SK-N-SH treated with all-trans-retinoic acid at 6 μM for 48 hours (cell line): ENCODE data around the gene NR1I3.

Source experiments
- ATAC-seq: fragments of 200-7000 bp; cut with Tn5 transposase; 3 replicates; pipeline ENCODE4 v1.9.1; 2020; ENCODE audit warnings: mild to moderate bottlenecking, moderate library complexity
- ARNTL ChIP-seq: fragments of 450-650 bp; formaldehyde crosslinking; IDR thresholded peaks from 2 replicates; pipeline ENCODE4 v1.5.0; 2020; ENCODE audit warnings: low read depth, mild to moderate bottlenecking, moderate library complexity, borderline replicate concordance
- CSDC2 ChIP-seq: fragments of 250-450 bp; sonication (Bioruptor Pico); IDR thresholded peaks from 2 replicates; pipeline ENCODE4 v1.5.0; 2020; ENCODE audit warnings: mild to moderate bottlenecking, moderate library complexity
- ESRRG ChIP-seq: fragments of 250-450 bp; sonication (Bioruptor Pico); IDR thresholded peaks from 2 replicates; pipeline ENCODE4 v1.6.1; 2021; ENCODE audit warnings: mild to moderate bottlenecking
- GLIS3 ChIP-seq: fragments of 250-450 bp; sonication (Bioruptor Pico); IDR thresholded peaks from 2 replicates; pipeline ENCODE4 v1.5.0; 2020; ENCODE audit warnings: mild to moderate bottlenecking, moderate library complexity
- ISL1 ChIP-seq: fragments of 250-450 bp; sonication (Bioruptor Pico); IDR thresholded peaks from 2 replicates; pipeline ENCODE4 v2.1.2; 2022; ENCODE audit warnings: mild to moderate bottlenecking, moderate library complexity
- PPARA ChIP-seq: fragments of 250-450 bp; sonication (Bioruptor Pico); IDR thresholded peaks from 2 replicates; pipeline ENCODE4 v1.5.0; 2020; ENCODE audit warnings: mild to moderate bottlenecking, borderline replicate concordance
- RARB ChIP-seq: fragments of 250-450 bp; sonication (Bioruptor Pico); IDR thresholded peaks from 2 replicates; pipeline ENCODE4 v1.8.0; 2021; ENCODE audit warnings: mild to moderate bottlenecking, moderate library complexity
- SNAI2 ChIP-seq: fragments of 250-450 bp; sonication (Bioruptor Pico); IDR thresholded peaks from 2 replicates; pipeline ENCODE4 v1.5.0; 2020; ENCODE audit warnings: mild to moderate bottlenecking, moderate library complexity
- TCF4 ChIP-seq: fragments of 250-450 bp; sonication (Bioruptor Pico); IDR thresholded peaks from 2 replicates; pipeline ENCODE4 v1.8.0; 2021; ENCODE audit warnings: mild to moderate bottlenecking, moderate library complexity, borderline replicate concordance
- TOX ChIP-seq: fragments of 250-450 bp; sonication (Bioruptor Pico); IDR thresholded peaks from 2 replicates; pipeline ENCODE4 v1.8.0; 2021; ENCODE audit warnings: mild to moderate bottlenecking, moderate library complexity, borderline replicate concordance
- ZC3H10 ChIP-seq: fragments of 250-450 bp; sonication (Bioruptor Pico); IDR thresholded peaks from 2 replicates; pipeline ENCODE4 v1.5.1; 2021; ENCODE audit warnings: mild to moderate bottlenecking, moderate library complexity
- ZFP3 ChIP-seq: fragments of 250-450 bp; sonication (Bioruptor Pico); IDR thresholded peaks from 2 replicates; pipeline ENCODE4 v1.5.0; 2020; ENCODE audit warnings: mild to moderate bottlenecking, moderate library complexity
- ZFP30 ChIP-seq: fragments of 450-650 bp; formaldehyde crosslinking; IDR thresholded peaks from 2 replicates; pipeline ENCODE4 v1.5.0; 2022; ENCODE audit warnings: mild to moderate bottlenecking, moderate library complexity
- ZNF565 ChIP-seq: fragments of 450-650 bp; formaldehyde crosslinking; conservative IDR thresholded peaks from 2 replicates; pipeline ENCODE4 v1.5.0; 2020; ENCODE audit warnings: low read depth, mild to moderate bottlenecking, moderate library complexity
- ZNF70 ChIP-seq: fragments of 450-650 bp; formaldehyde crosslinking; IDR thresholded peaks from 2 replicates; pipeline ENCODE4 v1.5.0; 2020; ENCODE audit warnings: mild to moderate bottlenecking, moderate library complexity
- ZNF8 ChIP-seq: fragments of 450-650 bp; formaldehyde crosslinking; IDR thresholded peaks from 2 replicates; pipeline ENCODE4 v1.5.0; 2020; ENCODE audit warnings: mild to moderate bottlenecking, moderate library complexity
- TF ChIP-seq, protein P1 (sequence below): fragments of 250-450 bp; sonication (Bioruptor Pico); IDR thresholded peaks from 2 replicates; pipeline ENCODE4 v1.5.1; 2021; ENCODE audit warnings: mild to moderate bottlenecking, moderate library complexity
- TF ChIP-seq, protein P2 (sequence below): fragments of 250-450 bp; sonication (Bioruptor Pico); IDR thresholded peaks from 2 replicates; pipeline ENCODE4 v1.8.0; 2020; ENCODE audit warnings: mild to moderate bottlenecking, moderate library complexity, borderline replicate concordance
- TF ChIP-seq, protein P3 (sequence below): fragments of 250-450 bp; sonication (Bioruptor Pico); IDR thresholded peaks from 2 replicates; pipeline ENCODE4 v1.5.1; 2020; ENCODE audit warnings: low read depth, mild to moderate bottlenecking, moderate library complexity
- TF ChIP-seq, protein P4 (sequence below): fragments of 250-450 bp; sonication (Bioruptor Pico); IDR thresholded peaks from 2 replicates; pipeline ENCODE4 v1.8.0; 2021; ENCODE audit warnings: low read depth, mild to moderate bottlenecking, moderate library complexity, borderline replicate concordance

Gene NR1I3

DNA sequence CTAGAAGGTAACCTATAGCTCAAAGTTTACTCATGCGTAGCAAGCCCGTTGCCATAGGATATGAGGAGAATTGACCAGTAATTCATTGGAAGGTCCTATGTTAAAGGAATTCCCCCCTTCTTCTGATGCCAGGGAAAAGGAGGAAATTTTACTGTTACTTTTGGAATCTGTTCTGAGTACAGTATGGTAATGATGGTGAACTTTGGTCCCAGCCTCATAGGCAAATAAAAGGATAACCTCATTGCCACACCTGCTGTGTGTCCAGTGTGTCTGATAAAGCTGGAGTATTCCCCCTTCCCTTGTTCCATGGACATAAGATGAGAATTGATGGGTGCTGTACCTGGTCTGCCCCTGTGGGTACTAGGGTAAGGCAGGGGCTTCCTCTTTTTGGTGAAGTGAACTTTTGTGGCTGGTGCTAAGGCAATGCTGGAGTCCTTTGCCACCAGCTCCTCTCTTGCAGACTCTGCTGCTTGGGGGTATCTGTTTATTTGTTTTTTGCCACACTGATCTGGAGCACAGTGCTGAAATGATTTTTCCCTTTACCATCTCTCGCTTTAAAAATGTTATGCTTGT lies 49.6 kb upstream of the NR1I3 start (continued):
- TF ChIP-seq, protein P1, sequence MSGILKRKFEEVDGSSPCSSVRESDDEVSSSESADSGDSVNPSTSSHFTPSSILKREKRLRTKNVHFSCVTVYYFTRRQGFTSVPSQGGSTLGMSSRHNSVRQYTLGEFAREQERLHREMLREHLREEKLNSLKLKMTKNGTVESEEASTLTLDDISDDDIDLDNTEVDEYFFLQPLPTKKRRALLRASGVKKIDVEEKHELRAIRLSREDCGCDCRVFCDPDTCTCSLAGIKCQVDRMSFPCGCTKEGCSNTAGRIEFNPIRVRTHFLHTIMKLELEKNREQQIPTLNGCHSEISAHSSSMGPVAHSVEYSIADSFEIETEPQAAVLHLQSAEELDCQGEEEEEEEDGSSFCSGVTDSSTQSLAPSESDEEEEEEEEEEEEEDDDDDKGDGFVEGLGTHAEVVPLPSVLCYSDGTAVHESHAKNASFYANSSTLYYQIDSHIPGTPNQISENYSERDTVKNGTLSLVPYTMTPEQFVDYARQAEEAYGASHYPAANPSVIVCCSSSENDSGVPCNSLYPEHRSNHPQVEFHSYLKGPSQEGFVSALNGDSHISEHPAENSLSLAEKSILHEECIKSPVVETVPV (CRISPR knock-in tag) = no peak
- TF ChIP-seq SNAI2 (no peak), TCF4 (CRISPR knock-in tag) (no peak), ZNF70 (CRISPR knock-in tag) (no peak), ZC3H10 (CRISPR knock-in tag) (no peak), PPARA (CRISPR knock-in tag) (no peak)

DNA sequence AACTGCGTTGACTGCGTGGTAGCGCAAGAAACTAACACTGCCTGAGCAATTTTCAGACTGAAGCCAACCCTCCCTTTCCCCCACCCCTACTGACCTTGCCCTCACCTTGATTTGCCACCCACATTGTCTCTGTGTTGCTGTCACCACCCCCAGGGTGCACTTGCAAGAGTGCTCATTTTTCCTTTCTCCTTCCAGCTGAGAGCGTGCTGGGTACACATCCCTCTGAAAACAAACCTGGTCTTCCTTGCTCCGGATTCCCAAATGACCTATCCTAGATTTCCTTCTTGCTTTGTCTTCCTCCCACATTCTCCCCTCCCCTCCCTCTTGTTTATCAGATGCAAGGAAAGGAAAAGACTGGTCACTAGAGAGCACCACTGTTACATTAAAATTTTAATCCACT lies 47.5 kb upstream of the NR1I3 start:
- no peak for ATAC-seq

DNA sequence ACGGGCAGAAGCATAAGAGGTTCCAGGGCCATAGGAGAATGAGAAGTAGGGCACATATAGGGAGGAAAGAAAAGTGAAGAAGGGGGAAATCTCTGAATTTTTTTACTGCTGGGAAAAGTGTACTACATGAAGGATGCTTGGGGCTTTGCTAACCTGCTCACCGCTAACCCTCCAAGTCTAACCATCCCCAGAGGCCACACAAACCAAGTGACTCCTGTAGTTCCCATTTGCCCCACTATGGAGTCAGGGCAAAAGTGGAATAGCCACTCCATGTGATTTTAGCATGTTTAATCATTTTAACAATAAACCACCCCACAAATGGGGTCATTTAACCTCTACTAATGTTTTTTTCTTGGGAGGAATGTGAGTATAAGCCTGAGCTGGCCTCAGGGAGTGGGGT lies 47.1 kb upstream of the NR1I3 start:
- TF ChIP-seq RARB (CRISPR knock-in tag) (no peak), ZFP30 (no peak), ESRRG (CRISPR knock-in tag) (no peak), SNAI2 (no peak), ARNTL (no peak)
- TF ChIP-seq, protein P2, sequence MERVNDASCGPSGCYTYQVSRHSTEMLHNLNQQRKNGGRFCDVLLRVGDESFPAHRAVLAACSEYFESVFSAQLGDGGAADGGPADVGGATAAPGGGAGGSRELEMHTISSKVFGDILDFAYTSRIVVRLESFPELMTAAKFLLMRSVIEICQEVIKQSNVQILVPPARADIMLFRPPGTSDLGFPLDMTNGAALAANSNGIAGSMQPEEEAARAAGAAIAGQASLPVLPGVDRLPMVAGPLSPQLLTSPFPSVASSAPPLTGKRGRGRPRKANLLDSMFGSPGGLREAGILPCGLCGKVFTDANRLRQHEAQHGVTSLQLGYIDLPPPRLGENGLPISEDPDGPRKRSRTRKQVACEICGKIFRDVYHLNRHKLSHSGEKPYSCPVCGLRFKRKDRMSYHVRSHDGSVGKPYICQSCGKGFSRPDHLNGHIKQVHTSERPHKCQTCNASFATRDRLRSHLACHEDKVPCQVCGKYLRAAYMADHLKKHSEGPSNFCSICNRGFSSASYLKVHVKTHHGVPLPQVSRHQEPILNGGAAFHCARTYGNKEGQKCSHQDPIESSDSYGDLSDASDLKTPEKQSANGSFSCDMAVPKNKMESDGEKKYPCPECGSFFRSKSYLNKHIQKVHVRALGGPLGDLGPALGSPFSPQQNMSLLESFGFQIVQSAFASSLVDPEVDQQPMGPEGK (CRISPR knock-in tag) = no peak
- ATAC-seq = no peak

More for the DNA sequence above, 47.5 kb upstream of the NR1I3 start:
- no peak for TF ChIP-seq RARB (CRISPR knock-in tag)
- TF ChIP-seq, protein P1 (CRISPR knock-in tag) = no peak
- TF ChIP-seq, protein P3, sequence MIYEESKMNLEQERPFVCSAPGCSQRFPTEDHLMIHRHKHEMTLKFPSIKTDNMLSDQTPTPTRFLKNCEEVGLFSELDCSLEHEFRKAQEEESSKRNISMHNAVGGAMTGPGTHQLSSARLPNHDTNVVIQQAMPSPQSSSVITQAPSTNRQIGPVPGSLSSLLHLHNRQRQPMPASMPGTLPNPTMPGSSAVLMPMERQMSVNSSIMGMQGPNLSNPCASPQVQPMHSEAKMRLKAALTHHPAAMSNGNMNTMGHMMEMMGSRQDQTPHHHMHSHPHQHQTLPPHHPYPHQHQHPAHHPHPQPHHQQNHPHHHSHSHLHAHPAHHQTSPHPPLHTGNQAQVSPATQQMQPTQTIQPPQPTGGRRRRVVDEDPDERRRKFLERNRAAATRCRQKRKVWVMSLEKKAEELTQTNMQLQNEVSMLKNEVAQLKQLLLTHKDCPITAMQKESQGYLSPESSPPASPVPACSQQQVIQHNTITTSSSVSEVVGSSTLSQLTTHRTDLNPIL = no peak
- no peak for TF ChIP-seq ZC3H10 (CRISPR knock-in tag)
- TF ChIP-seq ZFP3 (CRISPR knock-in tag) = no peak
- TF ChIP-seq ARNTL = no peak
- TF ChIP-seq ZNF565 (CRISPR knock-in tag) = no peak
- no peak for TF ChIP-seq ESRRG (CRISPR knock-in tag)
- TF ChIP-seq, protein P4, sequence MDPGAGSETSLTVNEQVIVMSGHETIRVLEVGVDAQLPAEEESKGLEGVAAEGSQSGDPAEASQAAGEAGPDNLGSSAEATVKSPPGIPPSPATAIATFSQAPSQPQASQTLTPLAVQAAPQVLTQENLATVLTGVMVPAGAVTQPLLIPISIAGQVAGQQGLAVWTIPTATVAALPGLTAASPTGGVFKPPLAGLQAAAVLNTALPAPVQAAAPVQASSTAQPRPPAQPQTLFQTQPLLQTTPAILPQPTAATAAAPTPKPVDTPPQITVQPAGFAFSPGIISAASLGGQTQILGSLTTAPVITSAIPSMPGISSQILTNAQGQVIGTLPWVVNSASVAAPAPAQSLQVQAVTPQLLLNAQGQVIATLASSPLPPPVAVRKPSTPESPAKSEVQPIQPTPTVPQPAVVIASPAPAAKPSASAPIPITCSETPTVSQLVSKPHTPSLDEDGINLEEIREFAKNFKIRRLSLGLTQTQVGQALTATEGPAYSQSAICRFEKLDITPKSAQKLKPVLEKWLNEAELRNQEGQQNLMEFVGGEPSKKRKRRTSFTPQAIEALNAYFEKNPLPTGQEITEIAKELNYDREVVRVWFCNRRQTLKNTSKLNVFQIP (CRISPR knock-in tag) = no peak
- TF ChIP-seq TCF4 (CRISPR knock-in tag) = no peak
- TF ChIP-seq CSDC2 (CRISPR knock-in tag) = no peak
- TF ChIP-seq ZFP30 = no peak
- no peak for TF ChIP-seq GLIS3 (CRISPR knock-in tag)

DNA sequence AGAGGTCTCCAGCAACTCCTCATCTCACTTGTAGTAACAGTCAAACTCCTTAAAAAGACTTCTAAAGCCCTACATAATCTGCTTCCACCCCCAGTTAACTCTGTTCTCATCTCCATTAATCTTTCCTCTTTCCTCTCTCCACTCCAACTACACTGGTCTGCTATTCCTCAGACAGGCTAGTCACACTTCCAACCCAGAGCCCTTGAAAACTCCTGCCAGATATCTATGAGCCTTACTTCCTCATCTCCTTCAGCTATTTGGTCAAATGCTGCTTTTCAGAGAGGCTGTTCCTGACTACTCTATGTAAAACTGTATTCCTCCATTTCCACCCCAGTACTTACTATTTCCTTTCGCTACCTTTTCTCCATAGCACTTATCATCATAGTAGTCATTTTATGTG lies 45.0 kb upstream of the NR1I3 start:
- ATAC-seq = no peak
- TF ChIP-seq ZNF70 (CRISPR knock-in tag) (no peak), ISL1 (CRISPR knock-in tag) (no peak), ESRRG (CRISPR knock-in tag) (no peak), ZNF8 (CRISPR knock-in tag) (no peak), TOX (CRISPR knock-in tag) (no peak), ZNF565 (CRISPR knock-in tag) (no peak)
- TF ChIP-seq, protein P3 = no peak
- TF ChIP-seq, protein P4 (CRISPR knock-in tag) = no peak
